ENCODE data around the gene AFAP1L1.

DNA sequence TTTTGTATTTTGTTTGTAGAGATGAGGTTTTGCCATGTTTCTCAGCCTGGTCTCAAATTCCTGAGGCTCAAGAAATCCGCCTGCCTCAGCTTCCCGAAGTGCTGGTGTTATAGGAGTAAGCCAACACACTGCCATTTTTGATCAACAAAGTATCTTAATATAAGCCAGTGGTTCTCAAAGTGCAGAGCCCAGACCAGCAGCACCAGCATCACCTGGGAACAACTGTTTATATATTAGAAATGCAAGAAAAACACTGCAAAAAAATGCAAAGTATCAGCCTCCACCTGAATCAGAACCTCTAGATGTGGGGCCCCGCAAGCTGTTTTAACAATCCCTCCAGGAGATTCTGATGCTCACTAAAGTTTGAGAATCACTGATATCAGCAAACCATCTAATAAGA is 101.3 kb downstream of the AFAP1L1 start:
- TF ChIP-seq POLR2A (IDR thresholded peaks at IDR 0.05) (no peak), POLR2AphosphoS5 (IDR thresholded peaks at IDR 0.05) (no peak)
- TF ChIP-seq, protein P1, sequence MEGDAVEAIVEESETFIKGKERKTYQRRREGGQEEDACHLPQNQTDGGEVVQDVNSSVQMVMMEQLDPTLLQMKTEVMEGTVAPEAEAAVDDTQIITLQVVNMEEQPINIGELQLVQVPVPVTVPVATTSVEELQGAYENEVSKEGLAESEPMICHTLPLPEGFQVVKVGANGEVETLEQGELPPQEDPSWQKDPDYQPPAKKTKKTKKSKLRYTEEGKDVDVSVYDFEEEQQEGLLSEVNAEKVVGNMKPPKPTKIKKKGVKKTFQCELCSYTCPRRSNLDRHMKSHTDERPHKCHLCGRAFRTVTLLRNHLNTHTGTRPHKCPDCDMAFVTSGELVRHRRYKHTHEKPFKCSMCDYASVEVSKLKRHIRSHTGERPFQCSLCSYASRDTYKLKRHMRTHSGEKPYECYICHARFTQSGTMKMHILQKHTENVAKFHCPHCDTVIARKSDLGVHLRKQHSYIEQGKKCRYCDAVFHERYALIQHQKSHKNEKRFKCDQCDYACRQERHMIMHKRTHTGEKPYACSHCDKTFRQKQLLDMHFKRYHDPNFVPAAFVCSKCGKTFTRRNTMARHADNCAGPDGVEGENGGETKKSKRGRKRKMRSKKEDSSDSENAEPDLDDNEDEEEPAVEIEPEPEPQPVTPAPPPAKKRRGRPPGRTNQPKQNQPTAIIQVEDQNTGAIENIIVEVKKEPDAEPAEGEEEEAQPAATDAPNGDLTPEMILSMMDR (IDR thresholded peaks at IDR 0.05): no peak
